Nucleus accumbens (tissue), 56 donors: Measurements from ENCODE around the gene COX8A.
A peak's percentile ranks its signal among the peaks of the same experiment; 100 is the strongest.
"Not testable (repeated sequence)": the region's sequence is repeated elsewhere in the genome, so short reads cannot be mapped to it uniquely, and the experiment has no call there.

Experiments used
- DNase-seq, 56 donors: peaks; one replicate each; lab custom pipeline; 2025; lab: John Stamatoyannopoulos, UW

The COX8A gene

DNA sequence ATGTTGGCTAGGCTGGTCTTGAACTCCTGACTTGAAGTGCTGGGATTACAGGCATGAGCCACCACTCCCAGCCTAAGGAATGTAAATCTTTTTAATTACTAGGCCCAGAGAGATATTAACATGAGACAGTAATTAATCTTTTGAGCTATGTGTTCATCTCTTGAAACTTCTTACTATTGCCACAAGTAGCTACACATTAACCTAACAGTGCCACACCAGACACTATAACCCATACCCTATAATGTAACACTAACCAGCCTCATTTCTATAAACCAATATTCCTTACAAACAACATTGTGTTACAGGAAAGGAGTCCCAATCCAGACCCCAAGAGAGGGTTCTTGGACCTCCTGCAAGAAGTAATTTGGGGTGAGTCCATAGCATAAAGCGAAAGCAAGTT is 8.0 kb upstream of the COX8A start:
- DNase-seq: no peak

DNA sequence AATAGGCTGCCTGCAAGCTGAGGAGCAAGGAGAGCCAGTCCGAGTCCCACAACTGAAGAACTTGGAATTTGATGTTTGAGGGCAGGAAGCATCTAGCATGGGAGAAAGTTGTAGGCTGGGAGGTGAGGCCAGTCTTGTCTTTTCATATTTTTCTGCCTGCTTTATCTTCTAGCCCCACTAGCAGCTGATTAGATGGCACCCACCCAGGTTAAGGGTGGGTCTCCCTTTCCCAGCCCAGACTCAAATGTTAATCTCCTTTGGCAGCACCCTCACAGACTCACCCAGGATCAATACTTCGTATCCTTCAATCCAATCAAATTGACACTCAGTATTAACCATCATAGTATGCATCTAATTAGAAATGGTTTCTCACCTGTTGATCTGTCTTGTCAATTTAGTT is 5.0 kb upstream of the COX8A start:
- DNase-seq: no peak

DNA sequence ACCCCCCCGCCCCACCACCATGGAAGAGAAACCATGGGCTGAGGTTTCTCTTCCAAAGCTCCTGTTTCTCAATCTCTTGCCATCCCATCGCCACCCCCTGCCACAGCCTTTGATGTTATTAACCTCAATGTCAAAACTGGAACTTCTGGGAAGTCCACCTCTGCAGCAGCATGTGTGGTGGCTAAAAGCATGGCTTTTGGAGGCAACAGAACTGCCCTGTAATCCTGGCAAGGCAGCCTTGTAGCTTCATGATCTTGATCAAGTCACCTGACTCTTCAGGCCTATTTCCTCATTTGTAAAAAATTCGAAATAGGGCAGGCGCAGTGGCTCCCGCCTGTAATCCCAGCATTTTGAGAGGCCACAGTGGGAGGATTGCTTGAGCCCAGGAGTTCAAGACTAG is 3.5 kb upstream of the COX8A start:
- no peak for DNase-seq

DNA sequence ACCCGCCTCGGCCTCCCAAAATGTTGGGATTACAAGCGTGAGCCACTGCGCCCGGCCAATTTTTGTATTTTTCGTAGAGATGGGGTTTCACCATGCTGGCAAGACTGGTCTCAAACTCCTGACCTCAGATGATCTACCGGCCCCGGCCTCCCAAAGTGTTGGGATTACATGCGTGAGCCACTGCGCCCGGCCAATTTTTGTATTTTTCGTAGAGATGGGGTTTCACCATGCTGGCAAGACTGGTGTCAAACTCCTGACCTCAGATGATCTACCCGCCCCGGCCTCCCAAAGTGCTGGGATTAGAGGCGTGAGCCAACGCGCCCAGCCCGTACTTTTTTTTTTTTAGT is 535 bp upstream of the COX8A start:
- not testable (repeated sequence) for DNase-seq

DNA sequence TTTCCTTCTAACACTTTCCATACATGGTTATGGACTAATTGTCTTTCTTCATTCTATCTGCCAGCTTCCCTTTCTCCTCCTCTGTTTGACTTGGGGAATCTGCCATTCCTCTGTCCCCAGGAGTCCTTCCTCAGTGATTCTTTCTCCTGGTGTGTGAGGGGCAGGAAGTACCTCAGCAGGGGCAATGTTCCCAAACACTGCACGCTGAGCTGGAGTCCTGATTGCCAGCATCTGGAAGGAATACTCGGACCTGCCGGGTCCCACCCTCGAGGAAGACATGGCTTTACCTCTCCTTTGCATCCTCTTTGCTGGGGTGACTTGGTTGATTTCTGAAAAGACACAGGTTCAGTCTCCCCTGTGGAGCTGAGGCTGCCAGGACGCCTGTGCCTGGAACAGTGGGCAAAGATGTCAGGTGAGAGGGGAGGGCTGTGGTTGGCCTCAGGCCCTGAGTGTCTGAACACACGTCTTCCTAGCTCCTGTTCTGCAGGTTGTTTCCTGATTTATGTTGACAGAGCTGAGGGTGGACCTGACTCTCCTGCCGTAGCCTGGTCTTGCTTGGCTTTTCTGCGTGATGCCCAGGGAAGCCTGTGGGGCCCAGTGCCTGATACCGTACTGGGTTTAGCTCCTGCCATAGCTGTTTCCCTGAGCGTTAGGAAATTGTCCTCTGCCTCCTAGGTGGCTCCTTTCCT is 4.3 kb downstream of the COX8A start:
- no peak for DNase-seq

DNA sequence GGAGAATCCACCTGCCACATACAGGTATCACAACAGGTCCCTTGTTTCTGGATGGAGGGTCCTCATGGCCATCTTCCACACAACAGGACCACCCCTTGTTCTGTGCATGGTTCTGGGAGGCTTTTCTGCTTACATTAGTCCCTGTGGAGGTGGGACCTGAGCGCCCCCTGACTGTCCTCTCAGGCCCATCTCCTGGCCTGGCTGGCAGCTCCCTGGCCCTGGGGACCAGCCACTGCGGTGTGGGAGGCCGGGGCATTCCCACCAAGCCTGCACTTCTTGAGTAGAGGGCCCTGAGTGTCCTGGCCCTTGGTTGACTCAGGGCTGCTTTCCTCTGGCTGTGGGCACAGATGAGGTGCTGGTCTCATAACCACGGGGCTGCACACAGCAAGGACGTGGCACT is 5.0 kb downstream of the COX8A start:
- no peak for DNase-seq

DNA sequence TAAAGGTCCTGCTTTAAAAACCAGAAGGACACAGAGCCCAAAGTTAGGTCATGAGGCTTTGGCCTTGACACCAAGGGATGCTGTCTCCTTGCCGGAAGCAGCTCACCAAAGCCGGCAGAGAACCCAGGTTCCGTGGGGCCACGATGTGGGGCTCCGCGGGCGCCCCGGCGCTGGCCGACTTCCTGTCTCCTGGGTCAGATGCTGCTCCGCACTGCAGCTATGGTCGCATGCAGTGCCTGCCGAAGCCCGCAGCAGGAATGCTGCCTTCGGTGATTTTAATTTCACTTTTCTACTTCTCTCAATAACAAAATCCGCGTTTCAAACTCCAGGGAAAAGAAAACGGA is 11.4 kb downstream of the COX8A start:
- peak in 6 of 56 donors; percentile 43 to 58 (median 50) for DNase-seq

DNA sequence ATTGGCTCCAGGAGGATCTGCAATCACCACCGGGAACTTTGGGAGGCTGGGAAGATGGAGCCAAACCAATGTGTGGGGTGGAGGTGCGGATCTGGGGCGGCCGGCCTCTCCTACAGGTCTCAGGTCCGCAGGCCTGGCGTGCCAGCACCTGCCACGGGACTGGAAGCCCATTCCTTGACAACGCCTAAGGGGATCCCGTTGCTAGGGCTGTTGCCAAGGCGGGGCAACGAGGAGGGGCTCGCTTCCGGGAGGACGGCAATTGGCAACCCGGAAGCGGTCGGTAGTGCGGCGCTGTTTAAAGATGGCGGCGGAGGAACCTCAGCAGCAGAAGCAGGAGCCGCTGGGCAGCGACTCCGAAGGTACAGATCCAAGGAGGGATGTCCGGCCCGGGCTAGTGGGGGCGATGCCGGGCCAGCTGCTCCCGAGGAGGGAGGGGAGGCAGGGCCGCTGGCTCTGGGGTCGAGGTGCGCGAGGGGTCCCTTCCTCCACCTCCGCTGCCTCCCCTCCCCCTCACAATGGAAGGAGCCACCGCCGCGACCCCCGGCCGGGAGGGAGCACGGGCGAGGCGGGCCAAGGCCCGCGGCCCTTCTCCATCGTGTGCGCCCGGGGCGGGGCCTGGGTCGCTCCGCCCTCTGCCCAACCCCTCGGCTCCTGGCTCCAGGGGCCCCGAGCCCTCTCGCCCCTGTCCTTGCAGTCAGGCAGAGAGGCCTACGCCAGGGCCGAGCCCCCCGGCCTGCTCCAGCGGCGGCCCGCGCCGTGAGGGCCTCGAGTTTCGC is 11.9 kb downstream of the COX8A start, which contains the start of gene OTUB1:
TSS of gene OTUB1 (plus strand) at position 283 of the 776 bp plus-strand sequence. CDS start at position 302, 19 bp downstream.
- peak in 55 of 56 donors; percentile 42 to 93 (median 79) for DNase-seq

DNA sequence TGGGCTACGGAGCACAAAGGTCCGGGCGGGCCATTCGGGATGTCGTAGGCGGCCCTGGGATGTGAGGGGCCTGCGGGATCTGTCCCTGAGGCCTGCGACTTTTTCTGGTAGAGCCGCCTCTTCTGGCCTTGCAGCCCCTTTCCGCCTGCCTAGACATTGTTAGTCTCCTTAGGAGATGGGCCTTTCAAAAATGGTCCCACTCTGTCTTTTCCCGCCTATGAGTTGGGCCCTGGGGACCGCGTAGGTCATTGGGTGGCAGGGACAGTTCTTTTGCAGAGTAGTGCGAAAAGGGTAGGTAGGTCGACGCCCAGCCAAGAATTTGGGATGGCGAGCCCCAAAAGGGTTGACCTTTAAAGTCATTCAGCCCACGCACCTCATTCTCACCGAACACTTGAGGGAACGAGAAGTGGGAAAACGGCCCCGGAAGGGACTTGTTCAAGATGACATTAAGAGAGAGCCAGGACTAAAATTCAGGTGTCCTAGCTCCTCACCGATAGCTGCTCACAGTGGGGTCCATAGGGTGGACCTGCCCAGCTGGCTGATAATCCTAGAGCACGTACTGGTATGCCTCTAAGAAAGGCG is 12.6 kb downstream of the COX8A start:
- DNase-seq: no peak

DNA sequence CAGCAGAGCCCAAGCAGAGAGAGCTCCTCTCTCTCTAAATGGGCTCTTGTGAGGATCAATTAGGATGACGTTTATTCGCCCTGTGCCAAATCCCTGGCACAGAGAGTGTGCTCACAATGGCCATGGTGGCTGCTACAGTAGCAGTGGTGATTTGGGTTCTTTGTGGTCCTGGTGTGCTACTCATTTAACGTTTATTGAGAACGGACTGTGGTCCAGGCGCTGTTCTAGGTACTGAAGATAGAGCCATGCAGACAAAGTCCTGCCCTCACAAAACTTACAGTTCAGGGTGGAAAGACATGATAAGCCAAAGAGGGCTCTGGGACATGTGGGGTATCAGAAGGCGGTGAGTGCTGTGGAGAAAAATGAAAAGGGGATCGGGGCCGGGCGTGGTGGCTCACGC is 17.1 kb downstream of the COX8A start:
- no peak for DNase-seq

DNA sequence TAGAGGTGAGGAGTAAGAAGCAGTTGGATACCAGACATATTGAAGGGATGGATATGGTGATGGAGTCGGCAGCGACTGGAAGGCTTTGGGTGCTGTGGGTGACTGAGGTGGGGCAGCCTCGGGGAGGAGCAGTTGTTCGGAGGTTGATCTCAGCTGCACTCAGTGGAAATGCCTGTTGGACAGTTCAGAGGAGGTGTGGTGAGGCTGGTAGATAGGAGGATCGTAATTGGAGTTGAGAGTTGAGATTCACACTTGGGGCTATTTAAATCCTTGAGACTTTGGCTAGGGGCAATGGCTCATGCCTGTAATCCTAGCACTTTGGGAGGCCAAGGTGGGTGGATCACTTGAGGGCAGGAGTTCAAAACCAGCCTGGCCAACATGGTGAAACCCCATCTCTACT is 18.7 kb downstream of the COX8A start:
- DNase-seq: no peak

DNA sequence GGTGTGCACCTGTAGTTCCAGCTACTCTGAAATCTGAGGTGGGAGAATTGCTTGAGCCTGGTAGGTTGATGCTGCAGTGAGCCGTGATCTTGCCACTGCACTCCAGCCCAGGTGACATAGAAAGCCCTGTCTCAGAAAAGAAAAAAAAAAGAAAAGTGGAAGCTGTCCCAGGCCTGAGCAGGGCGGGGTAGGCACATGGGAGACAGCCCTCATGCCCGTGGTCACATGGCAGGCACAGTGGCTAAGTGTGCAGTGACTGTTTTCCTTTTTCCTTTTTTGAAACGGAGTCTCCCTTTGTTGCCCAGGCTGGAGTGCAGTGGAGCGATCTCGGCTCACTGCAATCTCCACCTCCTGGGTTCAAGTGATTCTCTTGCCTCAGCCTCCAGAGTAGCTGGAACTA is 19.6 kb downstream of the COX8A start:
- DNase-seq: no peak

DNA sequence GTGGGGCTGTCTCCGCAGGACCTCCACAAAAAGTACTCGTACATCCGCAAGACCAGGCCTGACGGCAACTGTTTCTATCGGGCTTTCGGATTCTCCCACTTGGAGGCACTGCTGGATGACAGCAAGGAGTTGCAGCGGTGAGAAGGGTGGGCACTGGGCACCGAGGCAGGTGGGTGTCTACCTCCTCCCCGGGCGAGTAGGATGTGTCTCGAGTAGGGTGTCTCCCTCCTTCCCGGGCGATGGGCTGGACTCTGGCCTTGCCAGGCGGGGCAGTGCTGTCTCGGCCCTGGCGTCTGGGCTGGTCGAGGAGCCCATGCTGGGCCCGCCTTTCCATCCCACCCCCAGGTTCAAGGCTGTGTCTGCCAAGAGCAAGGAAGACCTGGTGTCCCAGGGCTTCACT is 22.1 kb downstream of the COX8A start:
- no peak for DNase-seq

DNA sequence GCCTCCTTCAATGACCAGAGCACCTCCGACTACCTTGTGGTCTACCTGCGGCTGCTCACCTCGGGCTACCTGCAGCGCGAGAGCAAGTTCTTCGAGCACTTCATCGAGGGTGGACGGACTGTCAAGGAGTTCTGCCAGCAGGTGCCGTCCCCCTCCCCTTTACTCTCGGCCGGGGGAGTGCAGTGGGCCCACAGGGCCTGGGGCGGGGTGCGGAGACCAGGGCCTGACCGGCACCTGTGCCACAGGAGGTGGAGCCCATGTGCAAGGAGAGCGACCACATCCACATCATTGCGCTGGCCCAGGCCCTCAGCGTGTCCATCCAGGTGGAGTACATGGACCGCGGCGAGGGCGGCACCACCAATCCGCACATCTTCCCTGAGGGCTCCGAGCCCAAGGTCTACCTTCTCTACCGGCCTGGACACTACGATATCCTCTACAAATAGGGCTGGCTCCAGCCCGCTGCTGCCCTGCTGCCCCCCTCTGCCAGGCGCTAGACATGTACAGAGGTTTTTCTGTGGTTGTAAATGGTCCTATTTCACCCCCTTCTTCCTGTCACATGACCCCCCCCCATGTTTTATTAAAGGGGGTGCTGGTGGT is 22.8 kb downstream of the COX8A start:
- DNase-seq: no peak

DNA sequence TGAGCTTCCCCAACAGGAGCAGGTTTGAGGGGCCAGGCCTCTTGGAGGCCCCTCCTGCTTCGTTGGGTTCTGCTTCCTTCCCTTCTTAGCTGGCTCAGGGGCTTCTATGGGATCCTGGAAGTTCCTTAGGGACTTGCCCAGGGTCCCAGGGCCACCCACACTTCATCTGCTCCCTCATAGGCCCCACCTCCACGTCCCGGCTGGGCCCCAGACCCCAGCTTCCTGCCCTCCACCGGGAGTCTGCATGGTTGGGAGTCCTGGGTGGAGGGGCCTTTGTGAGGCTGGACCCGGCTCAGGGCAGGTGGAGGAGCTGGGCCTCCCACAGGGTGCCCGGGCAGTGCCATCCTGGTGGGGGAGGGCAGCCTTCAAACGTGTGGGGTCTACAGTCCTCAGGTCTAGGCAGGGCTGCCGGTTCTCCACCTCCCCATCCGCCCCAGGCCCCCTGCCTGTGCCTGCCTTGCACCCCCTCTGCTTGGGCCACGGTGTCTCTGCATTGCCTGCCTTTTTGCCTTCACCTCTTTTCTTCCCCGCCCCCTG is 23.4 kb downstream of the COX8A start:
- DNase-seq: no peak

DNA sequence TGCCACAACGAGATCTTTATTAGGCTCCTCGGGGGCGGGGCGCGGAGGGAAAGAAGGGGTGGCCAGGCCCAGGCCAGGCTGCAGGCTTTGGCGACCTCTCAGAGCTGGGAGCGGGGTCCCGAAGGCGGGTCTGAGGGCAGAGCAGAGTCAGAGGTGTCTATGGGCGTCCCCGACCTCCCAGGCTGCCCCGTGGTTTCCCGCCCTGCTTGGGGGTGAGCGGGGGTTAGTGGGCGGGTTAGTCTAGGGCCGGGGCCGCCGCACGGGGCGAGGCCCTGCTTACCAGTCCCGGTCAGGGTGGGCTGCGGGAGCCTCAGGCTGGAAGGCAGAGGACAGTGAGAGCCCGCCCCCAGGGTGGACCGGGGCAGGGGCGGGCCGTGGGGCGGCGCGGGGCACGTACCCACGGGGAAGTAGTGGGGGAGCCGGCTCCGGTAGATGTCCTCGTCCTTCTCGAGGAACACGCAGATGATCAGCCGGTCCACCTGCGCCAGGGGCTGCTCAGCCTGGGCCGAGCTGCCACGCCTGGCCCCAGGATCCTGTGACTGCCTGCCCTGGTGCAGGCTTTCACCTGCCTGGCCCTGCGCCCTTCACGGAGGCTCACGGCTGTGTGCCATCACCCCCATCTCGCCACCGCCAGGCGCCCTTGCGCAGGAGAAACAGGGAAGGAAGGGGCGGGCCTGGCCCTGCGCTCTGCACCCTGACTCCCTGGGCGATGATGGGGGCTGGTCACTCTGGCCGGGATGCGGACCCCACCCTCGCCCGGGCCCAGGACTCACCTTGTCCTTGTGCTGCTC is 24.3 kb downstream of the COX8A start:
- DNase-seq: no peak

DNA sequence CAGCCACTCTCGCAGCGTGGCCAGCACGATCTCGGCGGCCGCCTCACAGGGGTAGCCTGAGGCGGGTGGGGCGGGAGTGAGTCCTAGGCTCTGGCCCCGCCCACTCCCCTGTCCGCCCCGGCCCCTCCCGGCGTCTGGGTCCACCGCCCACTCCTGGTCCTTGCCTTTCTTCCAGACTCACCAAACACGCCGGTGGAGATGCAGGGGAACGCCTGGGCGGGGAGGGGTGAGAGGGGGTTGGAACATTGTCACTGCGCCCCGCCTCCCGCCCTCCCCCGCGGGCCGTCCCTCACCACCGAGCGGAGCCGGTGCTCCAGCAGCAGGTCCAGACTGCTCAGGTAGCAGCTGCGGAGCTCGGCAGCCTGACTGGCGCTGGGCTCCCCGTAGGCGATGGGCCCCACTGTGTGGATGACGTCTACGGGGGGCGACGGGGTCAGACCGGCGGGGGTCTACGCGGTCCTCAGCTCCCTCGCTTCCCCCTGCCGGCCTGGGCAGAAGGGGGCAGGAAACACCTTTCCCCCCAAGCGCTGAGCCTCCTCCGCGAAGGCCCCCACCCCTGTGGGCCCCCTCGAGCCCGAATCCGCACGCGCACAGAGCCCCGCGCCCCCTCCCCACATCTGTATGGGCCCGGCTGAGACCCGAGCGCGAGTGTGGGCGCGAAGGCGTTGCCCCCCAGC is 25.1 kb downstream of the COX8A start:
- DNase-seq: peak in 8 of 56 donors; percentile 8 to 47 (median 22)

DNA sequence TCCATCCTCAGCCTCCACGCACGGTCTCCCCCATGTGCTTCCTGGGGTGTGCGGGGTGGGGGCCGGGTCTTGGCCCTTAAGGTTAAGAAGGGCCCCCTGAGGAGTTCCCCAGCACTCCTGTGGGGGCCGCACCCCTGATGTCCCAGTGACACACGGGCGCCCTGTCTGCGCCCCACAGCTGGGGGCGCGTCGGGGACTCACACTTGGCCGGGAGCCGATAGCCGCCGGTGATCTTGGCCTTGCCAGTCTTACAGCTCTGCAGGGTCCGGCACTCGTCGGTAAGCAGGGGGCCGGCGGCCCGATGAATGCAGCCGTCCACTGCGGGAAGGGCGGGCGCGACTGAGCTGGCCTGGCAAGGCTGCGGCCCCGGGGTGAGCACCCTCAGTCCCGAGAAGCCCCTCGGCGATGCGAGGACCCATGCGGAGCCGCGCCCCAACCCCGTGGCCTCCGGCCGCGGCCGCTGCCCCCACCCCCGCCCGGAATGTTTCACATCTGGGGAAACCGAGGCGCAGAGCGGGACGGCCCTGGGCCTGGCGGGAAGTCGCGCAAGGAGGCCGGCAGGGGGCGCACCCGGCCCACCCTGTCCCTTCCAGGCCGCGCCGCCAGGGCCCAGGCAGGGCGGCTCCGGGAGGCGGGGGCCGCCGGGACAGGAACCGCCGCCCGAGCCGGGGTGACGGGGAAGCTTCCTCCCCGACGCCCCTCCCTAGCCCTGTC is 25.8 kb downstream of the COX8A start:
- DNase-seq: peak in 42 of 56 donors; percentile 14 to 85 (median 48)
